ENCODE results near the gene YARS1. TPM values are rescaled to one million over a fixed set of nuclear protein-coding genes. Genes with fewer than 3 reads are reported as not detected.
A peak's percentile ranks its signal among the peaks of the same experiment; 100 is the strongest.

YARS1 gene
- total and polyA plus RNA-seq, 2 of the 13 experiments (the other 11 are each of a cell fraction or from before 2014, with no cell fraction given) = 50.1 to 113 TPM

DNA sequence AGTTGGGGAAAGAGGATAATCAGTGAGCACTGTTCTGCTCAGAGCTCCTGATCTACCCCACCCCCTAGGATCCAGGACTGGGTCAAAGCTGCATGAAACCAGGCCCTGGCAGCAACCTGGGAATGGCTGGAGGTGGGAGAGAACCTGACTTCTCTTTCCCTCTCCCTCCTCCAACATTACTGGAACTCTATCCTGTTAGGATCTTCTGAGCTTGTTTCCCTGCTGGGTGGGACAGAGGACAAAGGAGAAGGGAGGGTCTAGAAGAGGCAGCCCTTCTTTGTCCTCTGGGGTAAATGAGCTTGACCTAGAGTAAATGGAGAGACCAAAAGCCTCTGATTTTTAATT is 42.7 kb downstream of the YARS1 start:
- Histone ChIP-seq H3K4me2 (ENCODE audit: low read depth, low read length) (no peak overlapping the region), H3K4me3 (replicated peaks in 1 of 3; ENCODE audit: insufficient read depth in 1 of 3, low read depth in 2 of 3, low read length in 3 of 3) (no peak overlapping the region), H3K27me3 (ENCODE audit: control insufficient read depth in 1 of 2, insufficient read depth in 2 of 2, low read length in 2 of 2) (no peaks in the 10 kb centered on the region), H3K27ac (ENCODE audit: extremely low read length, insufficient read depth, low read length) (no peak overlapping the region), H3K9me3 (ENCODE audit: low read length) (no peaks in the 10 kb centered on the region), H2AFZ (ENCODE audit: low read length) (no peak overlapping the region), H4K20me1 (ENCODE audit: insufficient read depth, low read length) (no peaks in the 10 kb centered on the region), H3K79me2 (ENCODE audit: insufficient read depth, low read length) (no peaks in the 10 kb centered on the region), H3K4me1 (ENCODE audit: insufficient read depth, low read length) (no peaks in the 10 kb centered on the region), H3K9ac (ENCODE audit: insufficient read depth, low read depth, low read length) (no peak overlapping the region), H3K36me3 (replicated peaks in 1 of 2; ENCODE audit: control insufficient read depth in 1 of 2, insufficient read depth in 2 of 2, low read length in 2 of 2) (peaks cover 16 to 38% of the 10 kb centered on the region in 2 experiments)
- in situ Hi-C loops (cut with HindIII; ENCODE audit: extremely low pct_ligation_motif_present, low pct_unique_long_range_greater_than_20kb) = no loop called here
- intact Hi-C loops (cut with micrococcal nuclease; ENCODE audit: unreplicated experiment) = no loop called here
- no peak for DNase-seq (ENCODE audit: low spot score)
- no peak for ATAC-seq
- TF ChIP-seq POLR2G (IDR thresholded peaks at IDR 0.05; ENCODE audit: low read depth, low read length) (peak; percentile 44), MTA1 (CRISPR knock-in tag; IDR thresholded peaks at IDR 0.05; ENCODE audit: borderline replicate concordance) (no peak), NCOR1 (IDR thresholded peaks at IDR 0.05; ENCODE audit: borderline replicate concordance, low read length) (no peak), ZNF563 (CRISPR knock-in tag; IDR thresholded peaks at IDR 0.05) (no peak), POLR2A (IDR thresholded peaks at IDR 0.05; ENCODE audit: insufficient read depth in 1 of 2, low read depth in 2 of 2, low read length in 2 of 2) (peak in 1 of 2 experiments; percentile 29; a peak in 1 of 4 replicates), POLR2AphosphoS5 (IDR thresholded peaks at IDR 0.05; ENCODE audit: low read depth, low read length) (0 out of 2 replicates have a peak, but pooled peaks have one; percentile 38), ZNF703 (CRISPR knock-in tag; IDR thresholded peaks at IDR 0.05; ENCODE audit: borderline replicate concordance) (no peak), NCOA1 (CRISPR knock-in tag; IDR thresholded peaks at IDR 0.05) (no peak), PAF1 (CRISPR knock-in tag; IDR thresholded peaks at IDR 0.05) (0 out of 2 replicates have a peak, but pooled peaks have one; percentile 86), ZNF501 (CRISPR knock-in tag; IDR thresholded peaks at IDR 0.05) (no peak), SSRP1 (CRISPR knock-in tag; IDR thresholded peaks at IDR 0.05) (peak; percentile 65; the same call in 1 of the 2 replicates), ZSCAN12 (CRISPR knock-in tag; IDR thresholded peaks at IDR 0.05) (no peak), CHD2 (IDR thresholded peaks at IDR 0.05; ENCODE audit: low read depth, low read length) (no peak), RBM22 (optimal IDR thresholded peaks at IDR 0.05; ENCODE audit: low read length) (peak; percentile 76), HMGA1 (CRISPR knock-in tag; conservative IDR thresholded peaks at IDR 0.05) (no peak)
- TF ChIP-seq, protein P1, sequence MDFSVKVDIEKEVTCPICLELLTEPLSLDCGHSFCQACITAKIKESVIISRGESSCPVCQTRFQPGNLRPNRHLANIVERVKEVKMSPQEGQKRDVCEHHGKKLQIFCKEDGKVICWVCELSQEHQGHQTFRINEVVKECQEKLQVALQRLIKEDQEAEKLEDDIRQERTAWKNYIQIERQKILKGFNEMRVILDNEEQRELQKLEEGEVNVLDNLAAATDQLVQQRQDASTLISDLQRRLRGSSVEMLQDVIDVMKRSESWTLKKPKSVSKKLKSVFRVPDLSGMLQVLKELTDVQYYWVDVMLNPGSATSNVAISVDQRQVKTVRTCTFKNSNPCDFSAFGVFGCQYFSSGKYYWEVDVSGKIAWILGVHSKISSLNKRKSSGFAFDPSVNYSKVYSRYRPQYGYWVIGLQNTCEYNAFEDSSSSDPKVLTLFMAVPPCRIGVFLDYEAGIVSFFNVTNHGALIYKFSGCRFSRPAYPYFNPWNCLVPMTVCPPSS (IDR thresholded peaks at IDR 0.05) = no peak
- no peak for FAIRE-seq
- no TSS peak for BruUV-seq (replicated peaks)
- ChIA-PET CTCF (ENCODE audit: low intra/inter-chr PET ratio, low total read pairs) (interaction anchor here (4.4 kb wide), 1 partner anchor 62 kb away, joined by 88 read pairs; no protein-coding TSS in a partner anchor), POLR2A (interaction anchor here (0.7 to 4.9 kb wide), 6 partner anchors 10 to 79 kb away, joined by 3 to 51 read pairs (median 9); no protein-coding TSS in a partner anchor)

Data from HepG2 (cell line).